NCI-H2029 treated with DMSO at 0.1 percent for 48 hours (cell line): ENCODE results near the gene PRR12.

Experiments used
- DNase-seq: peaks from one replicate; lab custom pipeline; 2025; lab: John Stamatoyannopoulos, UW

Gene PRR12, protein sequence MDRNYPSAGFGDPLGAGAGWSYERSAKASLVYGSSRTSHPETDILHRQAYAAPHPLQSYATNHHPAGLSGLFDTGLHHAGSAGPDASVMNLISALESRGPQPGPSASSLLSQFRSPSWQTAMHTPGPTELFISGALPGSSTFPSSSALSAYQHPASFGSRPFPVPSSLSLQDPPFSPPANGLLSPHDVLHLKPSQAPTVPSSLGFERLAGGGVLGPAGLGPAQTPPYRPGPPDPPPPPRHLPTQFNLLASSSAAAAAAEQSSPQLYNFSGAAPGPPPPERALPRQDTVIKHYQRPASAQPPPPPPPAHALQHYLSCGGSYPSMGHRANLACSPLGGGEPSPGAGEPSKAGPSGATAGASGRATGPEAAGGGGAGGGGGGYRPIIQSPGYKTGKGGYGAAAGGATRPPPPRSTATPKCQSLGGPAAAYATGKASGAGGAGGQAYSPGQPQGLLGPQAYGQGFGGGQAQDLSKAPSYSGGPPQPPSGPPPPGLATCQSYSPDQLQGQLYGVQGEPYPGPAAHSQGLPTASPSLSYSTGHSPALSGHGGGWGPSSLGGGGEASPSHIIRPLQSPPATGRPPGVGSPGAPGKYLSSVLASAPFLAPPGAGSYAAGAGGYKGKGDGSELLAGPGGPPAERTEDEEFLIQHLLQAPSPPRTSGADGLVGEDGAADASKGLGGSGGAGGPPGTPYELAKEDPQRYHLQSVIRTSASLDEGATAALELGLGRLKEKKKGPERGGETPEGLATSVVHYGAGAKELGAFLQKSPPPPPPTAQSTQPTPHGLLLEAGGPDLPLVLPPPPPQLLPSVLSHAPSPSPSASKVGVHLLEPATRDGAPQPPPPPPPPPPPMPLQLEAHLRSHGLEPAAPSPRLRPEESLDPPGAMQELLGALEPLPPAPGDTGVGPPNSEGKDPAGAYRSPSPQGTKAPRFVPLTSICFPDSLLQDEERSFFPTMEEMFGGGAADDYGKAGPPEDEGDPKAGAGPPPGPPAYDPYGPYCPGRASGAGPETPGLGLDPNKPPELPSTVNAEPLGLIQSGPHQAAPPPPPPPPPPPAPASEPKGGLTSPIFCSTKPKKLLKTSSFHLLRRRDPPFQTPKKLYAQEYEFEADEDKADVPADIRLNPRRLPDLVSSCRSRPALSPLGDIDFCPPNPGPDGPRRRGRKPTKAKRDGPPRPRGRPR (N-terminal part only)

DNA sequence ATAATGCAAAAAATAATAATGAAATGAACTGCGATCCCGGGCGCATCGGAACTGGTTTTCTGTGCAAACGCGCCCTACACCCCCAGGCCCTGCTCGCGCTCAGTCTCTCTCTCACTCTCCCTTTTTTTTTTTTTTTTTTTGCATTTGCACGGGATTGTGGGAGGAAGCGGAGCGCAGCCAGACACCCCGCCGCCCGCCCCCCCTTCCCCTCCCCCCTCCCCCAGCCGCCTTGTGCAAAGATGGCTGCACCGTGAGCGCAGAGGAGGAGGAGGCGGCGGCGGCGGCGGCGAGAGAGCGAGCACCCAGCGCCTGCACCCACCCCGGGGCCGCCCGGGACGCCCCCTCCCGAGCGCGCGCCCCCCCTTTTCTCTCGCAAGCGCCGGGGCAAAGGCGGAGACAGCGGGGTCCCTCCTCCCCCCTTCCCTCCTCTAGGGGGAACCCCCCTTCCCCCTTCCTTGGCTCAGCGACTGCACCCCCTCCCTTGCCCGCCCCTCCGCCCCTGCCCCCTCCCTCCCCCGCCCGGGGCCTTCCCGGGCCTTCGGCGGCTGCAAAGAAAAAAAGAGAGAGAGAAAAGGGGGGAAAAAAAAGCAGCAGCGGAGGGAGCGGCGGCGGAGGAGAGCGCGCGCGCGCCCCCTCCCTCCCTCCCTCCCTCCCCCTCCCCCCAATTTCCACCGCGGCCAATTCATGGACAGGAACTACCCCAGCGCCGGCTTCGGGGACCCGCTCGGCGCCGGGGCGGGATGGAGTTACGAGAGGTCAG is at the start of gene PRR12:
Gene PRR12 (plus strand): TSS at position 212 of the 760 bp plus-strand sequence. CDS start 473 bp downstream, at position 685.
- peak; percentile 20 for DNase-seq

DNA sequence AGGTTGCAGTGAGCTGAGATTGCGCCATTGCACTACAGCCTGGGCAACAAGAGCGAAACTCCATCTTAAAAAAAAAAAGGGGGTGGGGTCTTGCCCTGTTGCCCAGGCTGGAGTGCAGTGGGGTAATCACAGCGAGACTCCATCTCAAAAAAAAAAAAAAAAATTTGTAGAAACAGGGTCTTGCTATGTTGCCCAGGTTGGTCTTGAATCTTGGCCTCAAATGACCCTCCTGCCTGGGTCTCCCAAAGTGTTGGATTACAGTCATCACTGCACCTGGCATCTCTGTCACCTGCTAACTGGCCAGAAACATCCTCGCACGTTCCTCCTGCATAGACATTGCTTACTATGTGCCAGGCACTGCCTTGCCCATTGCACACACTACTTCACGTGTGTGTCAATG is 49.1 kb upstream of the PRR12 start:
- DNase-seq, result no peak

DNA sequence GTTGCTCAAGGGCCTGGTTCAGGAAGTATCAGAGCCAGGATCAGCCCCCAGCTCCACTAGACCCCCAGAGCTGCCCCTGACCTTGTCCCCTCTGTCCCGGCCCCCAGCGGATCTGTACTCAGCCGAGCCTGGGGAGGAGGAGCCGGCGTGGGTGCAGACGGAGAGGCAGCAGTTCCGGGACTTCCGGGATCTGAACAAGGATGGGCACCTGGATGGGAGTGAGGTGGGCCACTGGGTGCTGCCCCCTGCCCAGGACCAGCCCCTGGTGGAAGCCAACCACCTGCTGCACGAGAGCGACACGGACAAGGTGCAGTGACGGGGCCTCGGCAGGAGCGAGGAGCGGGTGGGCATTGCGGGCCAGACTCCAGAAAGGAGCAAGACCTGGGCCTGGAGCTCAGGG is 48.5 kb upstream of the PRR12 start:
- no peak for DNase-seq

DNA sequence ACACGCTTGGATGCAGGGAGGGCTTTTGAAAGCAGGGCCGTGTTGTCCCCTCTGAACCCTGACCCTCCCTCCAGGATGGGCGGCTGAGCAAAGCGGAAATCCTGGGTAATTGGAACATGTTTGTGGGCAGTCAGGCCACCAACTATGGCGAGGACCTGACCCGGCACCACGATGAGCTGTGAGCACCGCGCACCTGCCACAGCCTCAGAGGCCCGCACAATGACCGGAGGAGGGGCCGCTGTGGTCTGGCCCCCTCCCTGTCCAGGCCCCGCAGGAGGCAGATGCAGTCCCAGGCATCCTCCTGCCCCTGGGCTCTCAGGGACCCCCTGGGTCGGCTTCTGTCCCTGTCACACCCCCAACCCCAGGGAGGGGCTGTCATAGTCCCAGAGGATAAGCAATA is 48.0 kb upstream of the PRR12 start:
- no peak for DNase-seq

DNA sequence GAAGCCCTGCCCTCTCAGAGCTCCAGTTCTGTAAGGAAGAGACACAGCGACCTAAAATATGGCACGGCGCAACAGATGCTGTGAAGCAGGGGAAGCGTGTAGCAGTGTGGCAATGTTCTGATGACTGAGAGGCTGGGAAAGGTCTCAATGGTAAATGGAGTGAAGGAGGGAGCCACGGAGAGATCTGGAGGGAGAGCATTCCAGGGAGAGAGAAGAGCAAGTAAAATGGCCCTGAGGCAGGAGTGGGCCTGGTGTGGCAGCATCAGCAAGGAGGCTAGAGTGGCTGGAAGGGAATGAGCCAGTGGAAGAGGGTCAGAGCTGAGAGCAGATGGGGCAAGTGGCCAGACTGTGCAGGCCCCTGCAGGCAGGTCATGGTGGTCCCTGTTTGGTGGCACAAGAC is 46.8 kb upstream of the PRR12 start:
- DNase-seq, result no peak

DNA sequence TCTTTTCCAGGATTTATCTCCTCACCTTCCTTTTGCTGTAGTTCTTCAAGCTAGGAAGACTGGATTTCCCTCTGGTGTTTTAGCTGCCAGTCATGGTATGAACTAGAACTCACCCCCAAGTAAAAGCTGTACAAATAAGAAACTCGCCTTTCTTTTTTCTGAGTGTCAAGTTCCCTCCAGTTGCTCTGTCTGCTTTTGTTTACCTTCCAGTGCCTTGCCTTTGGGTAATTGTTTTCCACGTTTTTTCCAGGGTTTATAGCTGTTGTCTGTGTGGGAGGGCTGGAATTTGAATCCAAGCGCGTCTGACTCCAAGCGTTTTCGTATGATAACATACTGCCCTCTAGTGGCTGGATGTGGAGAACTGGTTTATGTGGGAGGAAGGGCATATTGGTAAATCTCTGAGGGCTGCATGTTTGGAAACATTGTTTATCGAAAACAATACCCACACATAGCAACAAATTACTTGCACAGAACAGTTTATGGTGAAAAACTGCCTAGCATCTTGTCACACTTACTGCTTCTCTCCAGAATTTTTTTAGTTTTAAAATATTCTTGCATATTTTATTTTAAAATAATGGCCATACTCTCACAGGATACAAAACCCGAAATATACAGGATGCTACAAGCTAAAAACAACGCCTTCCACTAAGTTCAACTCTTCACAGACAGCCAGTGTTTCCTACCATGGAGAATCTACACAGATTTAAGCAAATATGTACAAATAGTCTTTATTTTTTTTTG is 44.0 kb upstream of the PRR12 start:
- peak; percentile 96 for DNase-seq

DNA sequence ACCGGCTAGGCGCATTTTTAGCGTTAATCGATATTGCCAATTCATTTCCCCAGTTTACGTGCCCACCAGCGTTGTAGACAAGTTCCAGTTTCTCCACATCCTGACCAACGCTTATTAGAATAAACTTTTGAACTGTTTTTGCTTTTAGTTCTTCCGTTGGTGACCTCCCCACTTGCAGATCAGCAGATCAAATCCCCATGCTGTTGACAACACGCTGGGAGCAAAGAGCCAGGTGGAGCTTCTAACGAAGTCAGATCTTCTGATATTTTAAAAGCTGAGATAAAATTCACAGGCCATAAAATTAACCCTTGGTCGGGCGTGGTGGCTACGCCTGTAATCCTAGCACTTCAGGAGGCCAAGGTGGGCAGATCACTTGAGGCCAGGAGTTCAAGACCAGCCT is 41.9 kb upstream of the PRR12 start:
- no peak for DNase-seq

DNA sequence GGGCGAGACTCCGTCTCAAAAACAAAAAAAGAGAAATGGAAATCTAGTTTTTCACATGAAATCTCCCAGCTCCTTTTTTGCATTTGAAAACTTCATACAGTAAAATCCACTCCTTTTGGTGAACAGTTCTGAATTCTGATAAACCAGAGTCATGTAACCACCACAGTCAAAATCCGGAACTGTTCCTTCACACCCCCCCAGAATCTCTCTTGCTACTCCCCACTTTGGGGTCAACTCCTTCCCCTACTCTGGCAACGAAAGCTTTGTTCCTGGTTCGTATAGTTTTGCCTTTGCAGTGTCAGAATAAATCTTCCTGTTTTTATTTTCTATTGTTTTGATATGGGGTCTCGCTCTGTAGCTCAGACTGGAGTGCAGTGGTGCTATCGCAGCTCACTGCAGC is 39.5 kb upstream of the PRR12 start:
- no peak for DNase-seq

DNA sequence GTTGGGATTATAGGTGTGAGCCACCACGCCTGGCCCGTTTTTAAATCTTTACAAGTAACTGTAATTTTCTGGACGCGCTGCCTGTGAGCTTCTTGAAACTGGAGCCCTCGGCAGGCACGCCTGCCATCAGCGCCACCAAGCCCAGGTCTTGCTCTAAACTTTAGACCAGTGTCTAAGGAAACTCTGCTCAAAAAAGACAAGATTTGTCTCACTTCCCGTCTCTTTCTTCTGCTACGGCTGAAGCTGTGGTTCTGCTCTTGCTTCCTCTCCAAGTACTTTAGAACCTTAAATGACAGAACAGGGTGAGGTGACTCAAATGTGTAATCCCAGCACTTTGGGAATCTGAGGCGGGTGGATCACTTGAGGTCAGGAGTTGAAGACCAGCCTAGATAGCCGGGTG is 38.2 kb upstream of the PRR12 start:
- no peak for DNase-seq

DNA sequence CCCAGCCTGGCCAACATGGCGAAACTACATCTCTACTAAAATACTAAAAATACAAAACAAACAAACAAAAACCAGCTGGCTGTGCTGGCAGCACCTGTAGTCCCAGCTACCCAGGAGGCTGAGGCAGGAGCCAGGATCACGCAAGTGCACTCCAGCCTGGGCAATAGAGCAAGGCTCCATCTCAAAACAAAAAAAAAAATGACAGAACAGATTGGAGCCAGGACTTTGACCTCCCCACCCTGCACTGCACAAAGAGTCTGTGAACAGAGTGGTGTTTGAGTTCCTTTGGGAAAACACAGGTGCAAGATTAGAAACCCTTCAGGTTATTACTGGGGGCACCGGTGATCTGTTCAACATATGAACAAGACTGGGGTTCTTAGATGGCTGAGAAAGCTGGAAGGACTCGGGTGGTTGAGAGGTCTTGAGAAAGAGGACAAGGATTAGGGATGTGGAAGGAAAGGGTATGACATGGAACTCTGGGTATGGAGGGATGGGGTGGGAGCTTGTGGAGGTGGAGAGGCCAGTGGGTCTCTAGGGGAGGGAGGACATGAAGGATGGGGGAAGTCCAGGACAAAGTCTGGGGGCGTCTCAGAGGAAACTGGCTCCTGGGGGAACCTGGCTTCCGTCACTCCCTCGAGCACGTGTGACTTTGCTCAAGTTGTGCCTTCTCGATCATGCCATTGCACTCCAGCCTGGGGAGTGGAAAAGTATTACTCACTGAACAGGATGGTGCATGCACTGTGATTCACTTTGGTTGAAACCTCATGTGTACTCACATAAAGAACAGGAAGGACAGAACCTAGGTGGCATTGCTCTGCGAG is 37.3 kb upstream of the PRR12 start:
- no peak for DNase-seq

DNA sequence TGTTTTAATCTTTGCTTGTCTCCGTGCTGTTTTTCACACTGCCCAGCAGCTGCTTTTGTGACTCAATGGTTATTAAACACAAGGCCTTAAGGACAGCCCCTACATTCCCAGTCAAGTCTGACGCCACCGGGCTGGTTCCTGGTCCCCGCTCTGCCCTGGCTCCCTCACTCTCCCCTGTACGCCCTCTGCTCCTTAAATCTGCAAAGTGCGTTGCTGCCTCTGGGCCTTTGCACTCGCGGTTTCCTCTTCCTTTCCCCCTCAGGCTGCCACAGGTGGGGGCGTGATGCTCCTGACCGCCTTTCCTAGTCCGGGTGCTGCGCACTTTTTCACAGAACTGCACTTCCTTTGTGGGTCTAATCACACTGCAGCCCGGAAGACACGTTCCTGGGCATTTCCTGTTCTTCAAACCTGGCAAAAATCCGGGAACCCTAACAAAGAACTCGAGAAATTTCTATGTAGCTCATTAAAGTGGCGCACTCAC is 36.2 kb upstream of the PRR12 start:
- no peak for DNase-seq

DNA sequence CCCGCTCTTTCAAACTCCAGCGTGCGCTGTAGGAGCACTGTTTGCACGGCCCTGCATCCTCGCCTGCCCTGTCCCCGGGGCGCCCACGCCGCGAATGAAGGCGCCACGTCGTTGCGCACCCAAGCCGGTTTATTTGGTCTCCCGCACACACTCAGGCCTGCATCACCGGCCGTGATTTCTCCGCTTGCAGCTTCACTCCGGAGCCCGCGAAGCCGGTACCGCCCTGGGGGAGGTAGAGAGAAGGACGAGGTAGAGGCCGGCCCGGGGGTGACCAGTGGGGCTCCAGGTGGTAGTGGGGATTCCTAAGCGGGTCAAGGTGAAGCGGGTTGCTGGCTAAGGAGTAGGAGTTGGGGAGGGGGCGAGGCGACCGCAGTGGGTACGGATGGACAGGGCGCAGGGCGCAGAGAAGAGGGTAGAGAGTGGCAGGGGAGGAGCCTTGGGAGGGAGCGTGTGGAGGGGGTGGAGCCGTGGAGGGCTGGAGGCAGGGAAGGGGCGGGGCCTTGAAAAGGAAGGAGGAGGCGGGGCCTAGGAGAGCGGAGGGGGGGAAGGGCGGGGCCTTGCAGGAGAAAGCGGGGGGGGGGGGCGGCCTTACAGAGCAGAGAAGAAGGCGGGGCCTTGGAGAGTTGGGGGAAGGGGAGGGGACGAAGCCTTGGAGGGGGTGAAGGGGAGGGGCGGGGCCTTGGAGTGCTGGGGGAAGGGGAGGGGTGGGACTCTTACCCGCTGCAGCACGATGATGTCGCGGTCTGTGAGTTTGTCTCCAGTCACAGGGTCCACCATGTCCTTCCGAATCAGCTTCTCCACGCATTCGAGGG is 35.2 kb upstream of the PRR12 start:
- DNase-seq, result no peak

DNA sequence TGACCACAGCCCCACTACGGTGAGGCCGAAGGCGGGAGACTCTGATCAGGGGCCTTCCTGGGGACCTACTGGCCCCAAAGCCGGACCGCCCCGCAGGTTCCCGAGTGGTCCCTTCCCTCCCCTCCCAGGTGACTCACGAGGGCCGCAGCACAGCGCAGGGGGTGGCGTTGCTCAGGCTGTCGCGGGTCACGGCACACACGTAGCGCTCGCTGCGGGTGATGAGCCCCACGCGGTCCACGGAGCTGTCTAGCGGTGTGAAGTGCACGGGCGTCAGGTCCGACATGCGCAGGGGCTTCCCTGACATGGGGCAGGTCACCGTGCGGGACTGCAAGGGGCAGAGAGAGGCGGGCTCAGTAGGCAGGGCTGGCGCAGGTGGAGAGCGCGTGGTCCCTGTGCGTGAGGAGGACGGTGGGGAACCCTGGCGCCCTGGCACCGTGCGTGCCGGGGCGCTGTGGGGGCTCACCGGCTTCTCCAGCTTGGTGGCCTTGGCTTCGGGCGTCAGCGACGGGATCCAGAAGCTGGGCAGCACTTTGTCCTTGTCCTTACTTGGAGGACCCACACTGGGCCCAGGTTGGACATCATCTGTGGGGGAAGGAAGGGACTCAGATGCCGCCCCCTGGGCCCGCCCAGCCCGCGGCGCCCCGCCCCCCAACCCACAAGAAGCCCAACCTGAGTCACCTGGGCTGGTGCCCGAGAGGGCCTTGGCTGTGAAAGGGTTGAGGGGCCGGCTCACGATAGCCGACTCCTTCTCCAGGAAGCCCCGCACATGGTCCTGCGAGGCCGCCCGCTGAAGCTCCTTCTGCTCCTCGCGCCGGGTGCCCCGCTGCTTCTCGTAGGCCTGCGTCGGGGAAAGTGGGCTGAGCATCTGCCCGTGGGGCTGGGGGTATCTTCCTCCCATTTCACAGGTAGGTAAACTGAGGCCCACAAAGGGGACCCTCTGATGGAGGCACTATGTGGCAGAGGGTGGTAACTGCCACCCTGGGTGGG is 34.3 kb upstream of the PRR12 start:
- DNase-seq, result no peak

DNA sequence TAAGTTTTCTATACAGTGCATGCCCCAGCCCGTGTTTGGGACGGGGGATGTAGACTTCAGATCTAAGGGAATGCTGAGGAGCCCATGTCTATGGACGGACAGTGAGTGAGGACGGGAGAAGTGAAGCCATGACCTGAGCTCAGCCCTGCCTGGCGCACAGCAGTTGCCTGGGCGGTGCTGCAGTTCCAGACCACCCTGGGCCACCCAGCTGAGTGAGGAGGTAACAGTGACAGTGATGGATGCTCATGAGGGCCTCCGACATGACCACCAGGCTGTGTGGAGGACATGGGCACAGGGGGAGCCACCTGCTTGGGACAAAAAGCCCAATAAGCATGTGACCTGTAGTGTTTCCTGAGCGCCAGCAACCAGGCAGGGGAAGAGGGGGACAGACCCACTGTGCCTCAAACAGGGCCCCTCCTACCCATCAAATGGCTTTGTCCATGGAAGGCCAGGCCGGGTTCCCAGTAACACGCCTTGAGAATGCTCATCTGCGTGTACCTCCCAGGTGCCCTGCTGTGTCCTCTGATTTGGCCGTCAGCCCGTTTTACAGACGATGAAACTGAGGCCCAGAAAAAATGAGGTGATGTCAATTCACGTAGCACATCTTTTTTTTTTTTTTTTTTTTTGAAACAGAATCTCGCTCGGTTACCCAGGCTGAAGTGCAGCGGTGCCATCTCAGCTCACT is 33.2 kb upstream of the PRR12 start:
- no peak for DNase-seq

DNA sequence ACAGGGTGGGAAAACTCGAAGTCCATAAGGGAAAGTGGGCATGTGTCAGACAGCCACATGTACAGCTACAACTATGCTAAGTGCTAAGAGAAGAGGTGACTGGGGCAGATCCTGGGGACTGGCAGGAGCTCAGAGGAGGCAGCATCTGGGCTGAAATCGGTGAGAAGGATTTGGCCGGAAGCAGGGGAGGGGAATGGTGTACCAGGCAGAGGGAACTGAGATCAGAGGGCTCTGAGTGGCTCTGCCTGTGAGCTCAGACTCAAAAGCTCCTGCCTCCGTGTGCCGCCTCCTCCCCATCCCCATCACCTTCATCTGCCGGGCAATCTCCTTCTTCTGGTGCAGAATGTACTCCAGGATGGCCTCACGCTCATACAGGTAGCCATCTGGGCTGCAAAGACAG is 32.4 kb upstream of the PRR12 start:
- DNase-seq, result no peak

DNA sequence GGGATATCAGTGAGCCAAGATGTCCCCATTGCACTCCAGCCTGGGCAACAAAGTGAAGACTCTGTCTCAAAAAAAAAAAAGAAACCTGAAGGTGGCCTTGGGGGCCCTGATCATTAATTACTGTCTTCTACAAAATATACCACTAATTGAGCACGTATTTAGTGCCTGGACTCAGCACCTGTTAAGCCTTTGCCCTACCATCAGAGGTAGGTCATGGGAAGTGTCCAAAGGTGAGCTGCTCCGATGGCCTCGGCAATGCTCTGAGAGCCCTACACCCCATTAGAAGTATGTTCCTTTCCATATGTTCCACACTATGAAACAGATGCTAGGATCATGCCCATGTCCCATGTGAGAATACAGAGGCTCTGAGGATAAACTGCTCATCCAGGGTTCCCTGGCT is 31.5 kb upstream of the PRR12 start:
- DNase-seq, result no peak

DNA sequence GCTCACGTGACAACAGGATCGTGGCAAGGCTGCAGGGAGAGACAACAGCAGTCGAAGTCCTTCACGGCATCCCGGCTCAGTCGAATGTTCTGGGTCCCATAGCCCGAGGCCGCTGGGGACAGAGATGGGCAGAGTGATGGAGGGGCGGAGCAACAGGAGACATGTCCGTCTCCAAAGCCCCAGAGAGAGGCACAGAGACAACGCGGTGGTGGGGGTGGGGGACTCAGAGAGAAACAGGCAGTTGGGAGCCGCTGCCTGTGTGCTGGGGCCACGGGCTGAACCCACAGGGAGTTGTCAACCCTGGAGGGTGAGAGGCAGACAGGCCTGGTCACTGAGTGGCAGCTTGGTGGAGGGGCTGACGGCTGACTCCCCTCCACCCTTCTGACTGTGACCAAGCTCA is 31.1 kb upstream of the PRR12 start:
- DNase-seq, result no peak
